ENCODE data around the gene PTTG2. TPM values are rescaled to one million over a fixed set of nuclear protein-coding genes. Genes with fewer than 3 reads are reported as not detected.

The PTTG2 gene
- total and polyA plus RNA-seq, 2 experiments from 2014 or later, result 1.1 TPM; not detected in 1

DNA sequence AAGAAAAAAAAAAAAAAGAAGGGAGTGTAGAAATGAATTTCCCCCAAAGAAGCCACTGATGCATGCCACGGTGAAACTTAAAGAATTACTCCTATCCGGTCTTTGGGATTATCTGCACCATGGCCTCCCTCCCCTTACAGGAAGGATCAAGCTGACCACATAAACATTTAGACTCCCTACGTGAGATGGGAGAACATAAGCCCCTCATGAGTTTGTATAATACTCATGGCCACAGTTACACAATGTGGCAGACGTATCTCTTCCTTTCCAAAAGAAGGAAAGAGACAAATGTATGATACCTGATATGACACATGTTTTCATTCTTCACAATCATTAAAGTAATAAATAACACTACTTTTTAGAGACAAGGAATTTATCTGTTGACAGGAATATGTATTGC is 3.3 kb upstream of the PTTG2 start:
- no peak overlapping the region for H3K27ac Mint-ChIP-seq
- H3K9me2 ChIP-seq (ENCODE audit: insufficient read depth), result no peaks in the 10 kb centered on the region
- TF ChIP-seq EZH2 (IDR thresholded peaks at IDR 0.05; ENCODE audit: low read depth, unreplicated experiment) (no peak), ZNF331 (CRISPR knock-in tag; IDR thresholded peaks at IDR 0.05; ENCODE audit: low read depth) (no peak), REST (IDR thresholded peaks at IDR 0.05; ENCODE audit: unreplicated experiment) (no peak), ZNF114 (CRISPR knock-in tag; IDR thresholded peaks at IDR 0.05) (no peak), CREB1 (CRISPR knock-in tag; IDR thresholded peaks at IDR 0.05; ENCODE audit: low read depth) (no peak), JUNB (IDR thresholded peaks at IDR 0.05; ENCODE audit: unreplicated experiment) (no peak), NANOG (IDR thresholded peaks at IDR 0.05; ENCODE audit: borderline replicate concordance) (no peak), ZNF462 (CRISPR knock-in tag; IDR thresholded peaks at IDR 0.05) (no peak), EZH2phosphoT487 (IDR thresholded peaks at IDR 0.05; ENCODE audit: unreplicated experiment) (no peak), ETS1 (IDR thresholded peaks at IDR 0.05) (no peak), POLR2AphosphoS5 (IDR thresholded peaks at IDR 0.05; ENCODE audit: low read depth) (no peak), CTCF (conservative IDR thresholded peaks at IDR 0.05; ENCODE audit: low read depth in 2 of 2) (no peak), STAT1 (IDR thresholded peaks at IDR 0.05; ENCODE audit: unreplicated experiment) (no peak)

More for the DNA sequence above, 3.3 kb upstream of the PTTG2 start:
- peaks cover 3% of the 10 kb centered on the region for H3K27me3 Mint-ChIP-seq (ENCODE audit: insufficient read depth, low read depth, poor library complexity)
- H3K36me3 ChIP-seq (ENCODE audit: insufficient read depth), result no peaks in the 10 kb centered on the region
- no peaks in the 10 kb centered on the region for H3F3A ChIP-seq (replicated peaks; ENCODE audit: low read depth)
- H3K4me1 Mint-ChIP-seq, result no peaks in the 10 kb centered on the region; the same call in 2 of the 3 replicates
- DNase-seq (ENCODE audit: low spot score) (no peak), ATAC-seq (no peak)
- no peaks in the 10 kb centered on the region for H4K20me1 ChIP-seq (replicated peaks; ENCODE audit: insufficient read depth)
- no peaks in the 10 kb centered on the region for H3K27me3 ChIP-seq (ENCODE audit: insufficient read depth)
- no peak overlapping the region for H2AFZ ChIP-seq
- H3K4me1 ChIP-seq (ENCODE audit: insufficient read depth), result no peaks in the 10 kb centered on the region
- H3K4me3 ChIP-seq, result no peak overlapping the region
- H3K4me3 Mint-ChIP-seq, result no peak overlapping the region
- H3K27ac ChIP-seq (ENCODE audit: low read depth), result no peak overlapping the region
- no peak overlapping the region for H3K4me2 ChIP-seq
- H3K79me2 ChIP-seq (replicated peaks; ENCODE audit: insufficient read depth), result no peaks in the 10 kb centered on the region
- H3K9me3 Mint-ChIP-seq, result no peaks in the 10 kb centered on the region
- no peaks in the 10 kb centered on the region for H3K36me3 Mint-ChIP-seq (ENCODE audit: low read depth)
